Liver (tissue), 3 donors: ENCODE measurements around the gene ASB15.

Experiments
- ATF3 ChIP-seq: IDR thresholded peaks from 2 replicates; pipeline ENCODE4 v1.6.1; 2016; ENCODE audit warnings: antibody characterized with exemption
- FOXA1 ChIP-seq: IDR thresholded peaks from 2 replicates; pipeline ENCODE4 v1.6.1; 2016; ENCODE audit warnings: antibody characterized with exemption
- GABPA ChIP-seq, 2 donors: IDR thresholded peaks in 1 of 2; conservative IDR thresholded peaks in 1 of 2; 2 replicates each; pipeline ENCODE4 v1.6.1; 2016; ENCODE audit warnings: antibody characterized with exemption in 2 of 2, mild to moderate bottlenecking in 1 of 2, moderate library complexity in 1 of 2
- RAD21 ChIP-seq, 2 donors: IDR thresholded peaks; 2 replicates each; pipeline ENCODE4 v1.6.1; 2016; ENCODE audit warnings: antibody characterized with exemption in 2 of 2, mild to moderate bottlenecking in 2 of 2
- REST ChIP-seq: IDR thresholded peaks from 2 replicates; pipeline ENCODE4 v1.6.1; 2016; ENCODE audit warnings: antibody characterized with exemption, mild to moderate bottlenecking
- RXRA ChIP-seq, 2 donors: IDR thresholded peaks; 2 replicates each; pipeline ENCODE4 v1.6.1; 2017 to 2018; ENCODE audit warnings: antibody characterized with exemption in 2 of 2, mild to moderate bottlenecking in 1 of 2
- TAF1 ChIP-seq: conservative IDR thresholded peaks from 2 replicates; pipeline ENCODE4 v1.6.1; 2016; ENCODE audit warnings: antibody characterized with exemption, mild to moderate bottlenecking
- YY1 ChIP-seq: IDR thresholded peaks from 2 replicates; pipeline ENCODE4 v1.6.1; 2016; ENCODE audit warnings: antibody characterized with exemption, mild to moderate bottlenecking
- TF ChIP-seq, protein P1 (sequence below): fragments of 150-350 bp; IDR thresholded peaks from 2 replicates; pipeline ENCODE4 v1.5.1; 2017; ENCODE audit warnings: improper control_type of control experiment, low read depth, low read length; ENCODE audit not compliant: missing input control
- TF ChIP-seq, protein P2 (sequence below): IDR thresholded peaks from 2 replicates; pipeline ENCODE4 v1.6.1; 2016; ENCODE audit warnings: antibody characterized with exemption
- donor health status: healthy.
- donor health status: healthy.

- TF ChIP-seq ATF3: no peak
- TF ChIP-seq RXRA (IDR thresholded peaks at IDR 0.05): no peak
- no peak for TF ChIP-seq YY1
- TF ChIP-seq, protein P1, sequence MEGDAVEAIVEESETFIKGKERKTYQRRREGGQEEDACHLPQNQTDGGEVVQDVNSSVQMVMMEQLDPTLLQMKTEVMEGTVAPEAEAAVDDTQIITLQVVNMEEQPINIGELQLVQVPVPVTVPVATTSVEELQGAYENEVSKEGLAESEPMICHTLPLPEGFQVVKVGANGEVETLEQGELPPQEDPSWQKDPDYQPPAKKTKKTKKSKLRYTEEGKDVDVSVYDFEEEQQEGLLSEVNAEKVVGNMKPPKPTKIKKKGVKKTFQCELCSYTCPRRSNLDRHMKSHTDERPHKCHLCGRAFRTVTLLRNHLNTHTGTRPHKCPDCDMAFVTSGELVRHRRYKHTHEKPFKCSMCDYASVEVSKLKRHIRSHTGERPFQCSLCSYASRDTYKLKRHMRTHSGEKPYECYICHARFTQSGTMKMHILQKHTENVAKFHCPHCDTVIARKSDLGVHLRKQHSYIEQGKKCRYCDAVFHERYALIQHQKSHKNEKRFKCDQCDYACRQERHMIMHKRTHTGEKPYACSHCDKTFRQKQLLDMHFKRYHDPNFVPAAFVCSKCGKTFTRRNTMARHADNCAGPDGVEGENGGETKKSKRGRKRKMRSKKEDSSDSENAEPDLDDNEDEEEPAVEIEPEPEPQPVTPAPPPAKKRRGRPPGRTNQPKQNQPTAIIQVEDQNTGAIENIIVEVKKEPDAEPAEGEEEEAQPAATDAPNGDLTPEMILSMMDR: no peak
- TF ChIP-seq, protein P2, sequence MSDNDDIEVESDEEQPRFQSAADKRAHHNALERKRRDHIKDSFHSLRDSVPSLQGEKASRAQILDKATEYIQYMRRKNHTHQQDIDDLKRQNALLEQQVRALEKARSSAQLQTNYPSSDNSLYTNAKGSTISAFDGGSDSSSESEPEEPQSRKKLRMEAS: no peak
- no peak for TF ChIP-seq FOXA1
- no peak for TF ChIP-seq RAD21 (IDR thresholded peaks at IDR 0.05)
- no peak for TF ChIP-seq TAF1
- no peak for TF ChIP-seq REST
- no peak for TF ChIP-seq GABPA (IDR thresholded peaks at IDR 0.05 in 1 of 2, conservative IDR thresholded peaks at IDR 0.05 in 1 of 2)
These were observed 20.1 kb downstream of the ASB15 start for GRCh38 chr7:123621707-123622106.
